ENCODE results near the gene ZNF681. TPM values are rescaled to one million over a fixed set of nuclear protein-coding genes. Genes with fewer than 3 reads are reported as not detected.
"Not testable (repeated sequence)": the region's sequence is repeated elsewhere in the genome, so short reads cannot be mapped to it uniquely, and the experiment has no call there.

The ZNF681 gene
- total RNA-seq, 1 experiment from 2014 or later: 0.02 TPM

GRCh38 chr19:23774524-23774971, 15.9 kb upstream of the ZNF681 start:
- DNase-seq (ENCODE audit: extremely low read depth, low read depth): no peak

GRCh38 chr19:23774106-23774505, 15.4 kb upstream of the ZNF681 start:
- DNase-seq (ENCODE audit: extremely low read depth, low read depth): no peak

- no peak for DNase-seq (ENCODE audit: extremely low read depth, low read depth)
Observed at GRCh38 chr19:23772675-23773063, 14.0 kb upstream of the ZNF681 start.

- no peak for DNase-seq (ENCODE audit: extremely low read depth, low read depth)
Observed at GRCh38 chr19:23771761-23772674, 13.3 kb upstream of the ZNF681 start.

GRCh38 chr19:23771316-23771715, 12.6 kb upstream of the ZNF681 start:
- DNase-seq (ENCODE audit: extremely low read depth, low read depth): no peak

- DNase-seq (ENCODE audit: extremely low read depth, low read depth): no peak
Observed at GRCh38 chr19:23770672-23771250, 12.1 kb upstream of the ZNF681 start.

GRCh38 chr19:23769691-23770468, 11.2 kb upstream of the ZNF681 start:
- no peak for DNase-seq (ENCODE audit: extremely low read depth, low read depth)

GRCh38 chr19:23766951-23767350, 8.3 kb upstream of the ZNF681 start:
- no peak for DNase-seq (ENCODE audit: extremely low read depth, low read depth)

- DNase-seq (ENCODE audit: extremely low read depth, low read depth): no peak
Observed at GRCh38 chr19:23764781-23765180, 6.1 kb upstream of the ZNF681 start.

- DNase-seq (ENCODE audit: extremely low read depth, low read depth): no peak
Observed at GRCh38 chr19:23762884-23763711, 4.4 kb upstream of the ZNF681 start.

GRCh38 chr19:23762548-23762883, 3.8 kb upstream of the ZNF681 start:
- no peak for DNase-seq (ENCODE audit: extremely low read depth, low read depth)

- not testable (repeated sequence) for DNase-seq (ENCODE audit: extremely low read depth, low read depth)
Observed at GRCh38 chr19:23760326-23760725, 1.6 kb upstream of the ZNF681 start.

GRCh38 chr19:23743633-23744232, 15.0 kb downstream of the ZNF681 start:
- DNase-seq (ENCODE audit: extremely low read depth, low read depth): not testable (repeated sequence)

GRCh38 chr19:23730729-23731465, 27.8 kb downstream of the ZNF681 start:
- not testable (repeated sequence) for DNase-seq (ENCODE audit: extremely low read depth, low read depth)

GRCh38 chr19:23724161-23724560, 34.5 kb downstream of the ZNF681 start:
- not testable (repeated sequence) for DNase-seq (ENCODE audit: extremely low read depth, low read depth)

- DNase-seq (ENCODE audit: extremely low read depth, low read depth): no peak
Observed at GRCh38 chr19:23718802-23719201, 39.9 kb downstream of the ZNF681 start.

GRCh38 chr19:23716792-23717191, 41.9 kb downstream of the ZNF681 start:
- no peak for DNase-seq (ENCODE audit: extremely low read depth, low read depth)

- no peak for DNase-seq (ENCODE audit: extremely low read depth, low read depth)
Observed at GRCh38 chr19:23709347-23709746, 49.3 kb downstream of the ZNF681 start.

- DNase-seq (ENCODE audit: extremely low read depth, low read depth): no peak
Observed at GRCh38 chr19:23706657-23707056, 52.0 kb downstream of the ZNF681 start.
